DOHH2 (cell line): ENCODE data around the gene CACNB4.

ENCODE experiments used
- EZH2phosphoT487 ChIP-seq: fragments of 200-600 bp; sonication (generic); IDR thresholded peaks from 2 replicates; pipeline ENCODE4 v1.6.1; 2017; ENCODE audit warnings: borderline replicate concordance, mild to moderate bottlenecking, antibody characterized with exemption, low read length, moderate library complexity, mixed read lengths
- TF ChIP-seq, protein P1 (sequence below): fragments of 200-600 bp; sonication (generic); IDR thresholded peaks from one replicate; pipeline ENCODE4 v1.5.1; 2014; ENCODE audit warnings: antibody characterized with exemption, mild to moderate bottlenecking, low read depth, low read length; ENCODE audit not compliant: poor library complexity, severe bottlenecking

DNA sequence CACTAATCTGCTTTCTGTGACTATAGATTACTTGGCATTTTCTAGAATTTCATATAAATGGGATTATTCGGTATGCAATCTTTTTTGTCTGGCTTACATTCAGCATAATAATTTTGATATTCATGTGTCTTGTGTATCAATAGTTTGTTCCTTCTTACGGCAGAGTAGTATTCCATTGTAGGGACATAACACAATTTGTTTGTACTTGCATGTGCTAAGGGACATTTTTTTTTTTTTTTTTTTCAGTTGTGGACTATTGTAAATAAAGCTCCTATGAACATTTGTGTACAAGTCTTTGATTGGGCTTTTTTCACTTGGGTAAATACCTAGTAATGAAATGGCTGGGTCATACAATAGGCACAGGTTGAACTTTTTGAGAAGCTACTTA lies 315.7 kb downstream of the CACNB4 start:
- TF ChIP-seq, protein P1, sequence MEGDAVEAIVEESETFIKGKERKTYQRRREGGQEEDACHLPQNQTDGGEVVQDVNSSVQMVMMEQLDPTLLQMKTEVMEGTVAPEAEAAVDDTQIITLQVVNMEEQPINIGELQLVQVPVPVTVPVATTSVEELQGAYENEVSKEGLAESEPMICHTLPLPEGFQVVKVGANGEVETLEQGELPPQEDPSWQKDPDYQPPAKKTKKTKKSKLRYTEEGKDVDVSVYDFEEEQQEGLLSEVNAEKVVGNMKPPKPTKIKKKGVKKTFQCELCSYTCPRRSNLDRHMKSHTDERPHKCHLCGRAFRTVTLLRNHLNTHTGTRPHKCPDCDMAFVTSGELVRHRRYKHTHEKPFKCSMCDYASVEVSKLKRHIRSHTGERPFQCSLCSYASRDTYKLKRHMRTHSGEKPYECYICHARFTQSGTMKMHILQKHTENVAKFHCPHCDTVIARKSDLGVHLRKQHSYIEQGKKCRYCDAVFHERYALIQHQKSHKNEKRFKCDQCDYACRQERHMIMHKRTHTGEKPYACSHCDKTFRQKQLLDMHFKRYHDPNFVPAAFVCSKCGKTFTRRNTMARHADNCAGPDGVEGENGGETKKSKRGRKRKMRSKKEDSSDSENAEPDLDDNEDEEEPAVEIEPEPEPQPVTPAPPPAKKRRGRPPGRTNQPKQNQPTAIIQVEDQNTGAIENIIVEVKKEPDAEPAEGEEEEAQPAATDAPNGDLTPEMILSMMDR: no peak
- TF ChIP-seq EZH2phosphoT487: no peak
